CD4-positive, alpha-beta T cell treated with Interleukin-15 for 1 hour (primary cell): ENCODE results near the gene DGKQ.

ENCODE experiments used
- DNase-seq: peaks from one replicate; pipeline ENCODE4 v3.0.0-alpha.2; 2020

Gene DGKQ

DNA sequence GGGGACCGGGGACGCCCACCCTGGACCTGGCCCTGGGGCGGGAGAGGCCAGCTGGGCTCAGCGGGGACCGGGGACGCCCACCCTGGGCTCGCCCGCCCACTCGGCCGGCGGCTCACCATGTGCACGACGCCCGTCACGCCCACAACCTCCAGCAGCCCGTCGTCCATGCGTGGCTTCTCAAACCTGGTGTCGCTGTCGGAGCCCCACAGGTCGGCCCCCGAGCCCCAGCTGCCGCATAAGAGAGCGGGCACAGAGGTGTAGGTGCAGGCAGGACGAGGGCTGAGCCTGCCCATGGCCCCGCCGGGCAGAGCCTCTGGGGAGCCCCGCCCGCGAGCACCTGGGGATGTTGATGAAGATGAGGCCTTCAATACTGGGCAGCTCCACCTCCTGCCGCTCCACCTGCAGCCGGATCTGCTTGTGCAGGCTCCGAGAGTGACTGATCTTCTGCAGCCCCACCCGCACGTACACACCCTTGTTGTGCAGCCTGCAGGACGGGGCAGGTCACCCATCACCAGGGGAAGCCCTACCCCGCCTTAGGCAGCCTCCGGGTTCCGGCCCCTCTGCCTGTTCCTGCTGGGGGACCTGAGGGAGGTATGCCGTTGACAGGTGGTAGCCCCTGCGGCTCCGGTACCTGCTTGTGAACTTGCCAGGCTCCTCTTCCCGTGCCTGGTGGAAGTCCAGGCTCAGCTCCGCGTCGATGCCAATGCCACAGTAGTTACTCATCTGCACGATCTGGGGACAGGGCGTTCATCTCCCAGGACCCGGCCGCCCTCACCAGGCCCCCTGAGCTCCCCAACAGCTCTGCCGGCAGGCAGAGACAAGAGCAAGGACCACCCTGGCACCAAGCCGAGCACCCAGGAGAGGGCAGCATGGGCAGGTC is 11.8 kb downstream of the DGKQ start:
- no peak for DNase-seq

DNA sequence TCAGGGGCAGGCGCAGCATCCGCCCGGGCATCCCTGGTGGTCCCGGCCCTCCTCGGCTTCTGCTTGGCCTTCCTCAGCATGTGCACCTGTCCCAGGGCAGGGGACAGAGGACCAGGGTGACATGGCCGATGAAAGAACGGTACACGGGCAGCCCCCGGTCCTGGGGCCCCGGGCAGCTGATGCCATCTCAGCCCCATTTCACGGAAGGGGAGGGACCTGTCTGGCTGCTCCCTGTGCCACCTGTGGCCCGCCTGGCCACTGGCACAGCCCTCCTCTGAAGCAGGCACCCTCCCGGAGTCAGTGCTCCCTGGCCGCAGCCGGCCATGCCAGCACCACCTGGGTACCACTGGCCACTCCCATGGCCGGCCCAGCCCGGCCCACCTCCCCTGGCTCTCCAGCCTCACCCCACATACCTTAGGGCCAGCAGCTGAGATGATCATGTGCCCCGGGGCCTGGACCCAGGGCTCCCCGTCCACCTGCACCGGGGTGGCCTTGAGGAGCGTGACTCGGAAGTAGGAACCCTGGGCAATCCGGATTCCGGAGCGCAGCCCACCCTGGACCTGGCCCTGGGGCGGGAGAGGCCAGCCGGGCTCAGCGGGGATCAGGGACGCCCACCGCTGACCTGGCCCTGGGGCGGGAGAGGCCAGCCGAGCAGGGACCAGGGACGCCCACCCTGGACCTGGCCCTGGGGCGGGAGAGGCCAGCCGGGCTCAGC is 12.6 kb downstream of the DGKQ start:
- DNase-seq: no peak

DNA sequence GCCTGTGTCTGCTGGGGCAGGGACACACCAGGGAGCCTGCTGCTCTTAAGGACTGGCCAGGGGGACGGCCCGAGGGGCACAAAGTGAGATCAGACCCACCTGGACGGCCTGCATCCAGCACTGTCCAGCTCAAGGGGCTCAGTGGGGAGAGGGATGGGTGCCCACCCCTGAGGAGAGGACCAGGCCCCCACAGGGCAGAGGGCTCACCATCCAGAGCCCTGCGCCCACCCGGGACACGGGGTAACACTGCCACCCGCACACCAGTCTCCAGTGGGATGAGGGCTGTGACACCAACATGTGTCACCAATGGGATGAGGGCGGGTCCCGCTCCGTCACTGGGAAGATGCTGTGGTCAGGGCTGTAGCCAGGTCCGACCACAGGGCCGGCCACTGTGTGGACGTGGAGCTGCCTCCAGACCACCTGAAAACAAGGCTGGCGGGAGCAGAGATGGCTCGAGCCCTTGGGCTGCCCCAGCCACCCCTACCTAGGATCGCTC is 13.2 kb downstream of the DGKQ start:
- DNase-seq: peak; percentile 11

DNA sequence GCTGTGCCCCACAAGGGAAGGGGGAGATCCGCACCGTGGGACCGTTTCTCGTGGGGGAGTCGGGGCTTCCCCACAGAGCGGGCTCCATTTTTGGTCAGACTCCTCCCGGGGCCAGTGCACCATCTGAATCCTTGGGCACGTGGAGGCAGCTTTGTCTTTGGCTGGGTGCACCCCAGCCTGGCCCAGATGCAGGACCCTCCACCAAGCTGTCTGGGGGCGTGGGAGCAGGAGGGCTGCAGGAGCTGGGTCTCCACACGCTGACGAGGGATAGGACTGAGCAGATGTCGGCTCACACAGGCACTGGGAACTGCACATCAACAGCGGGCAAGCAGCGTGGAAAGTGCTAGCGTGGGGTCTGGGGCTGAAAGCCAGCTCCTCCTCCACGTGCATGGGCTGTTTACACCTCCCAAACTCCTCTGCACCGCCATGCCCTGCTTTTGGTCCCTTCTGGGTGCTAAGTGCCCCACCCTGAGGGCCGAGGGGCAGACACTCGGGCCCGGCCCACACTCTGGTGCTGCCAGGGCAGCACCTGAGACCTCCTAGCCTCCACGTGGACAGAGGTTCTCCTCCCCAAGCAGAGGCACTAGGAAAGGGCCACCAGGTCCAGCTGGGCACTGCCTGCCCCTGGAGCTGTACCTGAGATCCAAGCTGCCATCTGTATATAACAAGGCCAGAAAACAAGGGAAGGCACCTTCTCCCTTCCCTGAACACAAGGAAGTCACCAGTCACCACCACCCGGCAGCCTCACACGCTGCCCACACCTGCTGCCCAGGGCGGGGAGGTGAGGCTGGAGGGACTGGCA is 13.8 kb downstream of the DGKQ start:
- peak; percentile 10 for DNase-seq

DNA sequence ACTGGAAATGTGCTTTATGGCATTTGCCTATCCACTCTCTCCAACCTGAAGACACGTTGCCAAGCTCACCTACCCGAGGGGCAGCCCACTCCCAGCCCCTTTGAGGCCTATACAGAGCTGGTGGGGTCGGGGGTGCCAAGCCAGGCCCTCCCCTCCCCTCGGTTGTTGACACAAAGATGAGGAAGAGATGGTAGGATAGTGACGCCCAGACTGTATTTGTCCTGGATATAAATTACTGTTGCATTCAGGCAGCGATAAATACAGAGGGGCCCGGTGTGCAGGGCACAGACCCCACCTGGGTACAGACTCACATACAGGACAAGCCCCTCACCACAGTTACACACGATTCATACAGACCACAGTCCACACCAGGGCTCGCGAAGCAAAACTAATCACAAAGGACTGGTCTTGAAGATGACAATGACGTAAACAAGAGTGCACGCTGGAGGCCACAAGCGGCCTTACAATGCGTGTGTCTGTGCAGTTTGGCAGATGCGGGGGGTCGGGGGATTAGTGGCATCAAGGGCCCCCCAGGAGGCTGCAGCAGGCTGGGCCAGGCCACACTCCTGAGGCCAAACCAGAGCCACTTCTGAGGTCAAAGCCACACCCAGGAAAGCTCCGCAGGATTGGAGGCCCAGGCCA is 14.6 kb downstream of the DGKQ start:
- peak; percentile 4 for DNase-seq

DNA sequence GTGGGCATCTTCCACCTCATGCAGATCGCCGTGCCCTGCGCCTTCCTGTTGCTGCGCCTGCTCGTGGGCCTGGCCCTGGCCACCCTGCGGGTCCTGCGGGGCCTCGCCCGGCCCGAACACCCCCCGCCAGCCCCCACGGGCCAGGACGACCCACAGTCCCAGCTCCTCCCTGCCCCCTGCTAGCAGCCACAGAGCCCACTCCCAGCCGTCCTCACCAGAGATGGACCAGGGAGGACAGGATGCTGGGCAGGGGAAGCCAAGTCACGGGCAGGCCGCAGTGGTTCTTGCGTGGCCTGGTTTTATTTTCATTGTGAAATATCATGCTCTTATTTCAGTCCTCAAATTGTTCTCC is 15.1 kb downstream of the DGKQ start:
- peak; percentile 8 for DNase-seq

DNA sequence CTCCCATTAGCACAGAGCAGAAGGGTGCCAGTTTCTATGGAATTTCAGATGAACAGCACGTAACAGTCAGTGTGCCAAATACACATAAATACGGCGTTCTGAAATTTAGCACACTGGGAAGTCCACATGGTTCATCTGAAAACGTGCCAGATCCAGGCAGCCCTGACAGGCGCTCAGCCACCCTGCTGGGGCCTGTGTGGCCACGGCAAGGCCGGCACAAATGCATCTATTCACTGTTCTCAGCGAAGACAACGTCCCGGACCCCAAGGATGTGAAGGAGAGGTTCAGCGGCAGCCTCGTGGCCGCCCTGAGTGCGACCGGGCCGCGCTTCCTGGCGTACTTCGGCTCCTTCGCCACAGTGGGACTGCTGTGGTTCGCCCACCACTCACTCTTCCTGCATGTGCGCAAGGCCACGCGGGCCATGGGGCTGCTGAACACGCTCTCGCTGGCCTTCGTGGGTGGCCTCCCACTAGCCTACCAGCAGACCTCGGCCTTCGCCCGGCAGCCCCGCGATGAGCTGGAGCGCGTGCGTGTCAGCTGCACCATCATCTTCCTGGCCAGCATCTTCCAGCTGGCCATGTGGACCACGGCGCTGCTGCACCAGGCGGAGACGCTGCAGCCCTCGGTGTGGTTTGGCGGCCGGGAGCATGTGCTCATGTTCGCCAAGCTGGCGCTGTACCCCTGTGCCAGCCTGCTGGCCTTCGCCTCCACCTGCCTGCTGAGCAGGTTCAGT is 15.6 kb downstream of the DGKQ start:
- DNase-seq: peak; percentile 14

DNA sequence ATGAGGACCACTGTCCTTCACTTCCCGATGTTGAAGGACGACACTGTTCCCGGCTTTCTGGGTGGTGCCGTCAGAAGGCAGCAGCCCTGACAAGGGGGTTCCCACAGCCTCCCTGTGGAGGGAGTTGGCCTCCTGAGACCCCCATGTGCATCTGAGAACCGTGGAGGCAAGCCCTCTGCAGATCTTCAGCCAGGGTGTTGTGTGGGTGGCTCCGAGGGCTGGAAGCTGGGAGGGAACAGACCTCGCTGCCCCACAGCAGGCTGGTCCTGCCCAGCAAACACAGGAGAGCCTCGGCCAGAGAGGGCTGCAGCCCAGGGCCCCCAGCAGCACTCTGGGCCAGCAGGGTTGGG is 16.2 kb downstream of the DGKQ start:
- peak; percentile 6 for DNase-seq

DNA sequence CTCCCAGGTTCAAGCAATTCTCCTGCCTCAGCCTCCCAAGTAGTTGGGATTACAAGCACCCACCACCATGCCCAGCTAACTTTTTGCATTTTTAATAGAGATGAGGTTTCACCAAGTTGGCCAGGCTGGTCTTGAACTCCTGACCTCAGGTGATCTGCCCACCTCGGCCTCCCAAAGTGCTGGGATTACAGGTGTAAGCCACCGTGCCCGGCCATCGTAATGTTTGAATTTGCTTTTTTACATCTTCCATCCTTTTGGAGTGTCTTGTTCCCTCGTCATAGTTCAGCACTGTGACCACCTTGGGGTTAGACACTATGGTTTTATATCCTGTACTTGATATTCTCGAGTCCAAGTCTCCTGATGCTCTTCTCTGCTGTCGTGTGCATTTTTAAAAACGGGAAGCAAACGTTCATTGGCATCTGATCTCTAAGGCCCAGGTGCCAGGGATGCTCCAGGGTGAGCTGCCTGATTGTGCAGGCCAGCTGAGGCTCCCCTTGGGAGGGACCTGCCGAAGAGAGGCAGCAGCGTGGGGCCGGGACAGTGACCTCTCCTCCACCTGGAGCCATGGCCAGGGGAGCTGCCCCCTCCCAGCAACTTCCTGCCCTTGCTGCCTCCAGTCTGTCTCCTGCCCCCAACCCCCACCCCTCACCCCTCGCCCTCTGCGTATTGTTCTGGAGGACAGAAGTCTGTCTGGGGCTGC is 16.7 kb downstream of the DGKQ start:
- peak; percentile 6 for DNase-seq

DNA sequence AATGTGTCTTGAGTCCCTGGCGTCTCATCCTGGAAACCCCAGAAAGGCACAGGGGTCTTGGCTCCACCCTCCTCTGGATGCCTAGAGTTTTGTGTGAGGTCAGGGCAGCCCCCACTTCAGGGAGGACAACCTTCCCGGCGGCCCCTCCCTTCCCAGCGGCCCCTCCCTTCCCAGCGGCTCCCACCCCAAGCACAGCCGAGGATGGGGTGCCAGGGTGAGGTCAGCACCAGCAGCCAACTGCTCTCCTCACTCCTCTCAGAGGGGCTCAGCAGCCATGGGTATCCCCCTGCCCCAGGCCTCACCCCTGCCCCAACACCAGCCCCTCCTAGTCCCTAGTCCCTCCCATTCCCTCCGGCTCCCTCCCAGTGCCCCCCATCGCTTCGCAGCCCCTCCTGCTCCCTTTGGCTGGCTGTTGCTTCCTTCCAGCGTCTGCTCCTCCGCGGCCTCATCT is 17.4 kb downstream of the DGKQ start:
- DNase-seq: peak; percentile 10

DNA sequence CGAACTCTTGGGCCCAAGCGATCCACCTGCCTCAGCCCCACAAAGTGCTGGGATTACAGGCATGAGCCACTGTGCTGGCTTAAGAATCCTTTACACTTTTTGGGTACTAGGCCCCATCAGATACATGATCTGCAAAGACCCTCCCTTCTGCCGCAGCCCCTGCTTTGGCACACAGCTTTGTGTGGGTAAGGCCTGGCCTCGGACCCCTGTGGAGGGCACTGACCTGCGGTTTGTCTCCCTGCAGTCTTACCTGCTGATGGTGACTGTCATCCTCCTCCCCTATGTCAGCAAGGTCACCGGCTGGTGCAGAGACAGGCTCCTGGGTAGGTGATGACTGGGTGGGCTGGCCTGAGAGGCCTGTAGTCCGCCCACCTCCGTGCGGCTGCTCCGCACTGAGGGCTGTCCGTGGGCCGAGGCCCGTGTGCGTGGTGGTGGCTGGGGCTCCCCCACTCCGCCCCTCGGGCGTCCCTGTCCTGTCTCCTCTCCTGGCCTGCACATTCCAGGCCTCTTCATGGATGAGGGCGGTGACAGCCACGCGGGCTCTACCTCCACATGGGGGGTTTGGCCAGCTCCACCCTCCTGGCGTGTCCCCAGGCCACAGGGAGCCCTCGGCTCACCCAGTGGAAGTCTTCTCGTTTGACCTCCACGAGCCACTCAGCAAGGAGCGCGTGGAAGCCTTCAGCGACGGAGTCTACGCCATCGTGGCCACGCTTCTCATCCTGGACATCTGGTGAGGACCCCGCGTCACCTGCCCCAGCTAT is 18.0 kb downstream of the DGKQ start:
- DNase-seq: peak; percentile 5

DNA sequence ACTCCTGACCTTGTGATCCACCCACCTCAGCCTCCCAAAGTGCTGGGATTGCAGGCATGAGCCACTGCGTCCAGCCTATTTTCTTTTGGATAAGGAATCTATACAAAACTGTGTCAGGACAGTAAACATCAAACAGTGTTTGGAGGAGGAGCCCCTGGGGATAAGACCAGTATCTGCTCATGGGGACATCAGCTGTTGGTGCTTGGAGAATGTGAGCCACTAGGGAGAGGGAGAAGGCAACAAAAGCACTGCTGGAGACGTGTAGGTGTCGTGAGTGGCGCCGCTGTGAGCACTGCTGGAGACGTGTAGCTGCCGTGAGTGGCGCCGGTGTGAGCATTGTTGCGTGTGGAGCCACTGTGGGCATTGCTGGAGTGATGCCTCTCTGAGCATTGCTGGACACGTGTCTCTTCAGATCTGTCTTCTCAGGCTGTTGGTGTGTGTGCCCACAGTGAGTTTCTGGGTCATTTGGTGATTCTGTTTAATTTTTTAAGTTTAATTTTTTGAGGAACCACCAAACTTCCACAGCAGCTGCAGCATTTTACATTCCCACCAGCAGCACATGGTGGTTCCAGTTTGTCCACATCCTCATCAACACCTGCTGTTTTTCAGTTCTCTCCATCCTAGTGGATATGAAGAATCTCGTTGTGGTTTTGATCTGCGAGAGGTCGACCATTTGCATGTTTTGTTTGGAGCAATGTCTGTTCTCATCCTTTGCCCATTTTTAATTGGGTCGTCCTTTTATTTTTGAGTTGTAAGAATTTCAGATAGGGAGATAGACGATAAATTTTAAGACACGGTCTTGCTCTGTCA is 19.0 kb downstream of the DGKQ start:
- peak; percentile 5 for DNase-seq

DNA sequence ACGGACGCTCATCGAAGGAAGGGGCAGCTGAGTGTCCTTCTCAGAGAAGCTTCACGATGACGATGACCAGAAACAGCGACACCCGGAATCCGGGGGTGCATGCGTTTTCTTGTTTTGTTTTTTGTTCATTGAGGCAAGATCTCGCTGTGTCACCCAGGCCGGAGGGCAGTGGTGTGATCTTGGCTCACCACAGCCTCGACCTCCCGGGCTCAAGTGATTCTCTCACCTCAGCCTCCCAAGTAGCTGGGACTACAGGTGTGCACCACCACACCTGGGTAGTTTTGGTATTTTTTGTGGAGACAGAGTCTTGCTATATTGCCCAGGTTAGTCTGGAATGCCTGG is 19.8 kb downstream of the DGKQ start:
- no peak for DNase-seq

DNA sequence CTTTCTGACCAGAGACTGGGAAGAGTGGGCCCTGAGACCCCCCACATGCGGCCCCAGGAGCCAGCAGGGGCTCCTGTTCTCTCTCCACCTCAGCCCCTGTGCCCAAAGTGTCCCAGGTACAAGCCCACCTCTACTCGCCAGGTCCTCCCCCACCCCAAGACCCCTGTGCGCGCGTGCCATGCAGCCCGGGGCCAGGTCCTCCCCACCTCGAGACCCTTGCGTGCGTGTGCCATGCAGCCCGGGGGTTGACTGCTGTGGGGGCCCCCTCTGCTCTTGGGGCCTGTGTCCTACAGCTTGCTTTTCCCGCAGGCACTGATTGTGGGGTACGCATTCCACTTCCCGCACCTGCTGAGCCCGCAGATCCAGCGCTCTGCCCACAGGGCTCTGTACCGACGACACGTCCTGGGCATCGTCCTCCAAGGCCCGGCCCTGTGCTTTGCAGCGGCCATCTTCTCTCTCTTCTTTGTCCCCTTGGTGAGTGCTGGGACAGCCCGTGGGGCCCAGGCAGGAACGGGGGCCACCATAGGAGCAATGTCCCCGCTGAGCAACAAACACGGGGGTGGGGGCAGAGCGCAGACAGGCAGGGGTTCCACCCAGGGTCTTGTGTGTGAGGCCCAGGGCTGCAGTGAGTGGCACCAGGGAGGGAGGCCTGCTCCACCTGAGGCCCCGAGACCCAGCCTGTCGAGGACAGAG is 20.3 kb downstream of the DGKQ start:
- peak; percentile 10 for DNase-seq

DNA sequence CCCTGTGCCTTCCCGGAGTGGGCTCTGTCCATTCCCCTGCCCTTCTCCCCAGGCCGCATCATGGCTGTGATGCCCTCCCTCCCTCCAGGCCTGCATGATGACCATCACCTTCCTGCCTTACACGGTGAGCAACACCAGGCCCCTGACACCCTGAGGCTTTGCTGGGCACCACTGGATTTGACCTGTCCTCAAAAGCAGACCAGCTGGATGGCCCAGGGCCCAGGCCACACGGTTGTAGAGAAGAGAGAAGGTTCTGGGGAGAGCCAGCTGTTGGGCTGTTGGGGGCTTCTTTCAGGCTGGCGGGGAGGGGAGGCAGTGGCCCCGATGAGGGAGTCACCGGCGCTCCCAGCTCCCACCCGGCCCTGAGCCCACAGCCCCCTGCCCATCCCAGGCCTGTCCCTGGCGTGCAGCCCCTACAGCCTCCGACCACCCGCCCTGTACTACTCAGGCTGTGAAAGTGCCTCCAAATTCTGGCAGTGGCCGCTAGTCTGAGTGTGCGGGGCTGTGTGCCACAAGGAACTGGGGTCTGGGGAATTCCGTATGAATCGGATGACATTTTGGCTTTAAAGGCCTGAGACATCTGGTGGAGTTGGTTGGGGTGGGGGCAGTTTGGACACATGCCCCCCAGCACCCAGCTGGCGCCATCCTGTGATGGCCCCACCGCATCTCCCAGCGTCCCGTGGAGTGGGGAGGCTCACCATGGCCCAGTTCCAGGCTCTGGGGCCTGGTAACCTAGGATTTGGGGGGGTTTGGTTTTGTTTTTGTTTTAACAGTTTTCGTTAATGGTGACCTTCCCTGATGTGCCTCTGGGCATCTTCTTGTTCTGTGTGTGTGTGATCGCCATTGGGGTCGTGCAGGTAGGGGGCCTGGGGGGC is 21.5 kb downstream of the DGKQ start:
- peak; percentile 12 for DNase-seq

DNA sequence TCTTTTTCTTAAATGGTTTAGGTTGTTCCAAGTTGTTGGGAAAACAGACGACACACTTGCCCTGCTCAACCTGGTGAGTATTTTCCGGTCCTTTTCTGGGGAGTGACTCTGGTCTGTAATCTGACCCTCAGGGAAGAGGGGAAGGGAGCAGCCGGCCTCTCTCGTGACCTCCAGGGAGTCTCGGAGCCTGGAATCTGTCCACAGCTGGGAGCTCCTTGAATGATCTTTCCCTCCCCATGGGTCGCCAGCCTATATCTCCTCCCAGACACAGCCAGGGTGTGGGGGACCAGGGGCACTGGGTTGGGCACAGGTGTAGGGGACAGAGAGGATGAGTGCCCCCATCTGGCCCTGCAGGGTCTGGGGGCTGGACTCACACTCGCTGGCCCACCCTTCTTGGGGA is 22.2 kb downstream of the DGKQ start:
- DNase-seq: peak; percentile 7

DNA sequence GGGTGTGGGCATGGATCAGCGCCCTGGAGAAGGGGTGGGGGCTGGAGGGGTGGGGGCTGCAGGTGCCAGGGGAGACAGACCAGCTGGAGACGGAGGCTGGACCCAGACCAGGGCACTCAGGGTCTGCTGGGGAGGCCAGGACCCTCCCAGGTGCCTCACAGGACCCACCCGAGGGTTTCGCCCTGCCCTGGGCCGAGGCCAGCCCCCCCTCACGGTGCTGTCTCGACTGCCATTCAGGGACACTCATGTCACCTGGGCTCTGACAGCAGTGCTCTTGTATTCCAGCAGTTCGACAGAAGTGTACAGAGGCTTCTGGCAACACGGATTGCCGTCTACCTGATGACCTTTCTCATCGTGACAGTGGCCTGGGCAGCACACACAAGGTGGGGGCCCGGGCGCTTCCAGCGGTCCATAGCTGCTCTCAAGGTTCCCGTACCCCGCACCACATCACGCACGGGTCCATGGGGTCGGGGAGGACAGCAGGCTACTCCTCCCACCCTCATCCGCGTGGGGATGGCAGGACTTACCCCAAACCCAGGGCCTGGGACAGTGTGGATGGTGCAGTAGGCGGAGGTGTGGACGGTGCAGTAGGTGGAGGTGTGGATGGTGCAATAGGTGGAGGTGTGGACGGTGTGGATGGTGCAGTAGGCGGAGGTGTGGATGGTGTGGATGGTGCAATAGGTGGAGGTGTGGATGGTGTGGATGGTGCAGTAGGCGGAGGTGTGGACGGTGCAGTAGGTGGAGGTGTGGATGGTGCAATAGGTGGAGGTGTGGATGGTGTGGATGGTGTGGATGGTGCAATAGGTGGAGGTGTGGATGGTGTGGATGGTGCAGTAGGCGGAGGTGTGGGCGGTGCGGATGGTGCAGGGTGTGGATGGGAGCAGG is 23.0 kb downstream of the DGKQ start:
- peak; percentile 11 for DNase-seq
